Activated T-helper 1 cell treated with Interleukin-2 at 50 U/mL for 16 hours (primary cell): ENCODE data around the gene SEMA3F.

ENCODE experiments used
- DNase-seq: peaks from one replicate; pipeline ENCODE4 v3.0.0-alpha.2; 2020; ENCODE audit warnings: low read depth

SEMA3F gene

DNA sequence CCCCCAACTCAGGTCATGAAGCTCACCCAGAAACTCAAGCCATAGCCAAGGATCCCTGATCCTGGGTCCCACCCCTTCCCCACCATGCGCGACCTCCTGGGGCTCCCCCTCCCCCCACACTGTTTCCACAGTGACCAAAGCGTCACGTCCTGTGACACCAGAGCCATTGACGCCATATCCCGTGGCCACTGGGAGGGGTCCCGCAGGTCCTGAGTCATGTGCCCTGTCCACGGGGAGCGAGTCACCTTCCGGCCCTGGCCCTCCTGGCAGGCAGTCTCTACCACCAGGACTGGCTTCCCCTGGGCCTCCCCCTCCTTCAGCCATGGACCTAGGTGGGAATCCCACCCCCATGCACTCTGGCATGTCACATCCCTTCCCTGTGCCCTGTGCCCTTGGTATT, 15.6 kb downstream of the SEMA3F start:
- DNase-seq, result no peak

DNA sequence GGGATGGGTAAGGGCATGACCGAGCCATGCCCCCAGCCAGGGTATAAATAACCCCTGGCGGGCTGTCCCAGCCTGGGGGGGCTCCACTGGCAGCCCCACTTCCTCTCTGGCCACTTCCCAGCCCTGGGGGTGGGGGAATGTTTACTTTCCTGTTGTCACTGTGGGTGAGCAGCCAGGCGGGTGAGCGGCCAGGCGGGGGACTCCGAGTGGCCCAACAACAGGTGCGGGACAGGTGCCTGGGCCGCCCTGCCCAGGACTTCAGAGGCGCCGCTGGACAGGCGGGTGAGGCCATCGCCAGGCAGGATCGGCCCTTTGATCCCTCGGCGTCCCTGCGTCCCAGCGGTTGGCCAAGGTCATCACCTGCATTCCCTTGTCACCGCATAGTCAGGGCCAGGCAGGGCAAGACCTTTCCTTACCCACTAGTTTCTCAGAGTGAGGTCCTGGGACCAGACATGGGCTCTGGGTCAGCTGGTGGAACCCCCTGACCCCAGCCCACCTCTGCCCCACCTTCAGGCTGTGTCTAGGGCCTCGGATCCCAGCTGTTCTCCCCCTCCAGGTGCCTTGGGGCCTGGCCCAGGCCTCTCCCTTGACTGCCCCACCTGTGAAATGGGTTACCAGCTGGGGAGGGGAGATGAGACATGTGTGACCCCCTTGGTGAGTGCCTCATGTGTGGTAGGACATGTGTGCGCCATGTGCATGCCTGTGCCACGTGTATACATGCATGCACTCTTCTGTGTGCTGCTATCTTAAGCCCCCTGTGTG, 16.6 kb downstream of the SEMA3F start:
- no peak for DNase-seq

DNA sequence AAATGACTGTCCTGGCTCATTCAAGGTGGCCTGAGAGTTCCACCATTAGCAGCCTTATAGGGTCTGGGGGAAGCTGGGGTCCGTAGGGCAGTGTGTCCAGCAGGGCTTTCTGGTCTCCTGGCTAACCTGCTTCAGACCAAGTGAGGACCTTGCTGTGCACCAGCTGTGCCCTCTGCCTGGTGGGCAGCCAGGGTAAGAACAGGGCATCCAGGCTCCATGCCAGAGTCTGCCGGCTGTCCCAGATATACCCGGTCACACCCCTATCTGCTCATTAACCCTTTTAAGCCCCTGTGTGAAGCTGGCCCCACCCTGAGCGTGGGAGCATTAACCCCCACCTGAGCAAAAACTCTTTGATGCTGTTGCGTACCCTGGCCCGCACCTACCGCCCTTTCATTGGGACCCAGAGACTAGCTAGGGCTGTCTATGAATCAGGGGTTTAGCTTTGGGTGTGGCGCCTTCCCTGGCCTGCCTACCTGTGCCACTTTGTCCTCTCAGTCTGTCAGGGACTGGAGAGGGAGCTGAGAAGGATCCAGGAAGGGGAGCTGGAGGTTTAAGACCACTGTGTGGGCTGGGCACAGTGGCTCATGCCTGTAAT, 17.6 kb downstream of the SEMA3F start:
- DNase-seq, result no peak

DNA sequence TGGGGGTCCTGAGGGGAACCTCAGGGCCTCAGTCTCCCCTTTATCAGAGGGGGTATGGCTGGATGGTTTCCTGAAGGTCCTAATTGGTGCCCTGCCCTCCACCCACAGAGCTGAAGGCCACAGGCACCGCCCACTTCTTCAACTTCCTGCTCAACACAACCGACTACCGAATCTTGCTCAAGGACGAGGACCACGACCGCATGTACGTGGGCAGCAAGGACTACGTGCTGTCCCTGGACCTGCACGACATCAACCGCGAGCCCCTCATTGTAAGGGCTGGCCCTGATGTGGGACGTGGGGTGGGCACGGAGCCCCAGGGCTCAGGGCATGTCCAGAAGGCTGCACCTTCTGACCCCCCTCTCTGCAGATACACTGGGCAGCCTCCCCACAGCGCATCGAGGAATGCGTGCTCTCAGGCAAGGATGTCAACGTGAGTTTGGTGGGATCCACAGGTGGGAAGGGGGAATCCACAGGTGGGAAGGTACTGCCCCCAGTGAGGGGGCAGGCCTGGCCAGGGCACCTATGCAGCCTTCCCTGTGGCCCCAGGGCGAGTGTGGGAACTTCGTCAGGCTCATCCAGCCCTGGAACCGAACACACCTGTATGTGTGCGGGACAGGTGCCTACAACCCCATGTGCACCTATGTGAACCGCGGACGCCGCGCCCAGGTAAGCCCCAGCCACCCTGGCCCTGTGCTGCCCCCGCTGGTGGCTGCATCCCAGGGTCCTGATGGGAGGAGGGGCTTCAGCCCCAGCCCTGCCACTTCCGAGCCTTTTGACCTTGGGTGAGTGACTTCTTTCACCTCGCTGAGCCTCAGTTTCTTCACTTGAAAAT, 18.8 kb downstream of the SEMA3F start:
- DNase-seq, result no peak

DNA sequence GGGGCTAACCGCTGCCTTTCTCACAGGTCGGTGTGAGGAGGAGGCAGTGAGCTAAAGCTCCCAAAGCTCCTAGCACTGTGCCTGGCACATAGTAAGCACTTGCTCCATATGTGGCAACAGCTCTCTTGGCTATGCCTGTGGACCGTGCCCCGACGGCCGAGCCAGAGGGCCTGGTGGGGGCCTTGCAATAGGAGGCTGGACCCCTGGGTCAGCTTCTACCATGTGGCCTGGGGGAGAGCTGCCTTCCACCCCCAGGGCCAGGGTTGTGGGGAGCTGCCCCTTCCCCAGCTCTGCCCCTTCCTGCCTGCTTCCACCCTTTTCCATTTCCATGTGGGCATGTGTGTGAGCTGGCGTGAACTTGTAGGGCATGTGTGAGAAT, 19.4 kb downstream of the SEMA3F start:
- DNase-seq, result no peak

DNA sequence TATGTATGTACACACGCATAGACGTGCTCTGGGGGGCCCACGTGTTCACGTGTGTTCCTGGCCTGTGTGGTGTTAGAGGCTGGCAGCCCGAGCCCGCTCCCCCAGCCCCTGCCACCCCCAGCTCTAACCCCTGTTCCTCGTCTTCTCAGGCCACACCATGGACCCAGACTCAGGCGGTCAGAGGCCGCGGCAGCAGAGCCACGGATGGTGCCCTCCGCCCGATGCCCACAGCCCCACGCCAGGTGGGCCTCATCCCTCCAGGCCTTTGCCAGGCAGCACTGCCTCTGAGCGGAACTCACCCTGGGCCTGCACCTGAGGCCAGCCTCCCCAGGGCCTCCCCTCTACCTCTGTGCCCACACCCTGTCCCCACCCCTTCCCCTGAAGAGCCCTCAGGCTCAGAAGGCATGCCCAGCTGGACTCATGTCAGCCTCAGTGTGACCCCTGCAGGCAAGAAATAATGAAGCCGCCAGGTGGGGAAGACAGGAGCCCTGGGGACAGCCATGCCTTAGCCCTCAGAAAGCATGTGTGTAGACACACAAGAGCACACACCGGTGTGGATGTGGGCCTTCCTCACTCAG, 19.9 kb downstream of the SEMA3F start:
- DNase-seq, result no peak

DNA sequence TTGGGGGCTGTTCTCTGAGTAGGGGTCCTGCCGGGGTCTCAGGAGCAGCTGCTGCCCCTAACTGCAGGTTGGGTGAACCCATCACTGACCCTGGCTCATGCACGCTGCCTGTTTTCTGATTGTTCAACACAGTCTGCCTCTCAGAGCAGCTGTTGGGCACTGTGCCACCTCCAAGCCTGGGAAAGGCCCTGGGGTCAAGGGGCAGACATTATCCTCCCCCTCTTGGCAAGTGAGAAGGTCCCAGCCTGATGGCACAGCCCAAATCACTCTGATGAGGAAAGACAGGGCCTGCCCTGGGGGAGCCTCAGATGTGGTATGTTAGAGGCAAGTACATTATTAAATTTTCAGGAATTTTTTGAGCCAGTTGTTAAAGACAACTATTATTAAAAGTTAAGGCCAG, 22.2 kb downstream of the SEMA3F start:
- DNase-seq, result no peak

DNA sequence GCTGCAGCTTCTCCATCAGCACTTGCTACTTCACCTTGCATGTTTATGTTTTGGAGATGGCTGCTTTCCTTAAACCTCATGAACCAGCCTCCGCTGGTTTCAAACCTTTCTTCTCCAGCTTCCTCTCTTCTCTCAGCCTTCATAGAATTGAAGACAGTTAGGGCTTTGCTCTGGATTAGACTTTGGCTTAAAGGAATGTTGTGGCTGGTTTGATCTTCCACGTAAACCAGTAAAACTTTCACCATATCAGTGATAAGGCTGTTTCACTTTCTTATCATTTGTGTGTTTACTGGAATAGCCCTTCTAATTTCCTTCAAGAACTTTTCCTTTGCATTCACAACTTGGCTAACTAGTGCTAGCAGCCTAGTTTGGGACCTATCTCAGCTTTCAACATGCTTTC, 24.6 kb downstream of the SEMA3F start:
- DNase-seq, result no peak

DNA sequence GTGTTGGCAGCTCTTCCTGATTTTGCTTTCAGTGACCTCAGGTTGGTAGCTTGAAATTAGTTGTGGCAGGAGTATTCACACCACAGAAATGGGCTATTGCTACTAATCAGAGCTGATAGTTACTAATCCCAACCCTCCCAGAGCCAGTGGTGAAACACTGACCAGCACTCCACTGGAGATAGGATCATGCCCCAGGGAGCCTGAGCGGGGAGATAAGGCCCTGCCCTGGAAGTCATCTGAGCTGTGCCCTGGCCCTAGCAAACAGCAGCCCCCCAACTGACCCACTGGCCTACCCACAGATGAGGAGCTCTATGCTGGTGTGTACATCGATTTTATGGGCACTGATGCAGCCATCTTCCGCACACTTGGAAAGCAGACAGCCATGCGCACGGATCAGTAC, 26.9 kb downstream of the SEMA3F start:
- DNase-seq, result no peak

DNA sequence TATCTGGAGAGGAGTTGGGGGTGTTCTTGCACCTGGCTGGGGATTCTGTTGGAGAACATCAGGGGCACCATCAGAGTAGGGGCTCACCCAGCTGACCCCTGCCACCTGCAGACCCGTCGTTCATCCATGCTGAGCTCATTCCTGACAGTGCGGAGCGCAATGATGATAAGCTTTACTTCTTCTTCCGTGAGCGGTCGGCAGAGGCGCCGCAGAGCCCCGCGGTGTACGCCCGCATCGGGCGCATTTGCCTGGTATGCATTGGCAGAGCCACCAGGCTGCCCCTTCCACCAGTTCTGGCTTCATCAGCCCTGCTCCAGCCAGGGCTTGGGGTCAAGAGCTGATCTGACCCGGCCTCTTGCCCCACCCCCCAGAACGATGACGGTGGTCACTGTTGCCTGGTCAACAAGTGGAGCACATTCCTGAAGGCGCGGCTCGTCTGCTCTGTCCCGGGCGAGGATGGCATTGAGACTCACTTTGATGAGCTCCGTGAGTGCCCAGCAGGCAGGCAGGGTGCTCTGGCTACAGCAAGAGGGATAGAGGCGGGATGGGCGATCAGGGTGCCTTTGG, 27.5 kb downstream of the SEMA3F start:
- DNase-seq, result no peak

DNA sequence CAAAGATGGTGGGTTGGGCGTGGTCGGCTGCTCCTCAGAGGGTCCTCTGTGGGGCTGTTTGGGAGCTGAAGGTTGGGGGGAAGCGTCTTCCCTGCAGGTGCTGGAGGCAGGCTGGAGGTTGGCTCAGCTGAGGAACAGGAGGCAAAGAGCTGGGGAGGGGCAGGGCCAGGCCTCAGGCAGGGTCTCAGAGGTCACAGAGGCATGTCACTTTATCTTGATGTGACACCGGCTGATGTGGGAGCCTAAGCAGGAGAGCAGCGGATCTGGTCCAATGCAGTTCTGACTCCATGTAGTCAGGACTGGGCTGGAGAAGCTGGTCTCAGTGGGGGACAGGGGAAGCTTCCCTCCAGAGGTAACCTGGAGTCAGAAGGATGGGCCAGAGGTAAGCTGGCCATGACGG, 28.6 kb downstream of the SEMA3F start:
- no peak for DNase-seq

DNA sequence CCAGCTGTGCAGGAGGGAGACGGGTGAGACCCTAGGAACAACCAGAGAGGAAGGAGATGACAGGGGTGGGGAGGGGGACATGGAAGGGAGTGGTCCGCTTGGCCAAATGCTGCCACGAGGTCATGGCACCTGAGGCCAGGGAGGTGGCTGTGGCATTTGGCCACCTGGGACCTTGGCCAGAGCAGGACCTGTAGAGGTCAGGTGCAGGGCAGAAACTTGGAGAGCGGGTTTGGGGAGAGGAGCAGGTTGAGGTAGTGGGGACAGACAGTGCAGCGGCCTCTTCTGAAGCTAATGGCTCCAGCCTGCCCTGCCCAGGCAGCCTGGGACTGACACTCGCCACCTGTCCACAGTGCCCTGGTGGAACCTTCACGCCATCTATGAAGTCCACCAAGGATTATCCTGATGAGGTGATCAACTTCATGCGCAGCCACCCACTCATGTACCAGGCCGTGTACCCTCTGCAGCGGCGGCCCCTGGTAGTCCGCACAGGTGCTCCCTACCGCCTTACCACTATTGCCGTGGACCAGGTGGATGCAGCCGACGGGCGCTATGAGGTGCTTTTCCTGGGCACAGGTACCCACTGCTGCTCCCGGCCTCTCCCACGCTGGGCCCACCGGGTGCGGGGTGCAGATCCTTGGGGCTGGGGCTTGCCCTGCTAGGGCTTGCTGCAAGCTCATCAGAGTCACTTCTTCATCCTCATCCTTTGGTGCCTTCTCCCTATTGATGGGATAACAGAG, 29.3 kb downstream of the SEMA3F start:
- DNase-seq, result no peak

DNA sequence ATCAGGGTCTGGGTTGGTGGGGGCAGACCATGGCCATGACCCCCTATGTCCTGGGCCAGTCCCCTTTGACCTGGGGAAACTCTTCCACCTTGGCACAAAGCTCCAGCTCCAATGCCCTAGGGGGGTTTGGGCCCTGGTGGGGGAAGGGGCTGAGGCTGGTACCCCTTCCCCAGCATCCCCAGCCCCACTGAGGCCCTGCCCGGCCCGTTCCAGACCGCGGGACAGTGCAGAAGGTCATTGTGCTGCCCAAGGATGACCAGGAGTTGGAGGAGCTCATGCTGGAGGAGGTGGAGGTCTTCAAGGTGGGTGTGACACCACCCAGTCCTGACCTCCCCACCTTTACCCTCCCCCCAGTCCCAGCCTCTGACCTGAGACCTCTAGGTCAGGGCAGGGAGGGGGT, 30.1 kb downstream of the SEMA3F start:
- no peak for DNase-seq

DNA sequence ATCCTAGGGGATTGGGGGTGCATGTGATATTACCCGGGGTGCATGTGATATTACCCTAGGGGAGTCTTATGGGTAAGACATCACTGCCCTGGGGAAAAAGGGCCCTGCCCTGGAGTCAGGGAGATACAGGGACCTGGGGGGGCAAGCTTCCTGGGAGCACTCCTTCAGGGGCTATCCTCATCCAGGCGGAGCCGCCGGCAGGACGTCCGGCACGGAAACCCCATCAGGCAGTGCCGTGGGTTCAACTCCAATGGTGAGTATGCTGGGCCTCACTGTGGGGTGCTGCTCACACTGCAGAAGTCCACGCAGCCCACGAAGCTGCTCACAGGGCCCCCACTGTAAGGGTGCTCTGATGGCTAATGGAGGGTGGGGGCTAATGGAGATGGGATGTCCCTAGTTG, 31.0 kb downstream of the SEMA3F start:
- no peak for DNase-seq

DNA sequence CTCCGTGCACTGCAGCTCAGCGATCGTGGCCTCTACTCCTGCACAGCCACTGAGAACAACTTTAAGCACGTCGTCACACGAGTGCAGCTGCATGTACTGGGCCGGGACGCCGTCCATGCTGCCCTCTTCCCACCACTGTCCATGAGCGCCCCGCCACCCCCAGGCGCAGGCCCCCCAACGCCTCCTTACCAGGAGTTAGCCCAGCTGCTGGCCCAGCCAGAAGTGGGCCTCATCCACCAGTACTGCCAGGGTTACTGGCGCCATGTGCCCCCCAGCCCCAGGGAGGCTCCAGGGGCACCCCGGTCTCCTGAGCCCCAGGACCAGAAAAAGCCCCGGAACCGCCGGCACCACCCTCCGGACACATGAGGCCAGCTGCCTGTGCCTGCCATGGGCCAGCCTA, 32.6 kb downstream of the SEMA3F start:
- DNase-seq, result no peak

DNA sequence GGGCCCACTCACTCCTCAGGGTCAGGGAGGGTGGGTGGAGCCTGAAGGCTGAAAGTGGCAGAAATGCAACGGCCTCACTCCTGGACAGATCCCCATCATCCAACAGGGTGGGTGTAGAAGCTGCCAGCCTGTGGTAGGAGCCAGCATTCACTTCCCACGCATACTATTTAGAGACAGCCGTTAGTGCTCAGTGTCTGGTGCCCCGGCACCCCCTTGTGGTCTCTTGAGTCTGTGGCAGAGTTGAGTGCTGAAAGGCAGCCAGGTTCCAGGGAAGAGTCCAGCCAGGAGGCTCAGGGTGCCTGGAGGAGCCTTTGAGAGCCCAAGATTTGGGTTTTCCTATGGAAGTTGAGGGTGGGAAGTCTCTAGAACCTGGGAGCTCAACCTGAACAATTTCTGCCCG, 34.1 kb downstream of the SEMA3F start:
- no peak for DNase-seq

DNA sequence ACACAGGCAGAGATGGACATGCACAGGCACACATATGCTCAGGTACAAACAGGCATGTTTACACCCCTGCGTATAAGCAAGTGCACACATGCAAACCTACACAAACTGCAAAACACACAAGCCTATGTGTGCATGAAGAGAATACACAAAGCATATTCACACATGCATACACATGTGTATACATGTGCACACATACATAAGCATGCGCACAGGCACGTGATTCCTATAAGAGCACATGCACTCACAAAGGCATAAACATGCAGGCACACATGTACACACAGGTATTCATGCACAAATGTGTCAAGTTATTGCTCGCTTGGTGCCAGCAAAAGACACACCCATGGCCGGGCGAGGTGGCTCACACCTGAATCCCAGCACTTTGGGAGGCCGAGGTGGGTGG, 34.9 kb downstream of the SEMA3F start:
- no peak for DNase-seq

DNA sequence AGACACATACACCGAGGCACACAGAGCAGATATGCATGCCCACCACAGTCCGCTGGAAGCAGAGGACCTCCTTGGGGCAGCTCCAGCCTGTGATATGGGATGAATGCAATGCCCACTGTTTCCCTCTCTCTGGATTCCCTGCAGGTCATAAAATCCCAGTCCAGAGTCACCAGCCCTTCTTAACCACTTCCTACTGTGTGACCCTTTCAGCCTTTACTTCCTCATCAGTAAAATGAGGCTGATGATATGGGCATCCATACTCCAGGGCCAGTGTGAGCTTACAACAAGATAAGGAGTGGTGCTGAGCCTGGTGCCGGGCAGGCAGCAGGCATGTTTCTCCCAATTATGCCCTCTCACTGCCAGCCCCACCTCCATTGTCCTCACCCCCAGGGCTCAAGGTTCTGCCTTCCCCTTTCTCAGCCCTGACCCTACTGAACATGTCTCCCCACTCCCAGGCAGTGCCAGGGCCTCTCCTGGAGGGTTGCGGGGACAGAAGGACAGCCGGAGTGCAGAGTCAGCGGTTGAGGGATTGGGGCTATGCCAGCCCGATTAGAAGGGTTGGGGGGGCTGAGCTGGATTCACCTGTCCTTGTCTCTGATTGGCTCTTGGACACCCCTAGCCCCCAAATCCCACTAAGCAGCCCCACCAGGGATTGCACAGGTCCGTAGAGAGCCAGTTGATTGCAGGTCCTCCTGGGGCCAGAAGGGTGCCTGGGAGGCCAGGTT, 36.0 kb downstream of the SEMA3F start, which contains the start of gene GNAT1:
TSS of gene GNAT1 (plus strand) at position 675 of the 725 bp plus-strand sequence. CDS start 116 bp downstream, outside the sequence.
- no peak for DNase-seq

DNA sequence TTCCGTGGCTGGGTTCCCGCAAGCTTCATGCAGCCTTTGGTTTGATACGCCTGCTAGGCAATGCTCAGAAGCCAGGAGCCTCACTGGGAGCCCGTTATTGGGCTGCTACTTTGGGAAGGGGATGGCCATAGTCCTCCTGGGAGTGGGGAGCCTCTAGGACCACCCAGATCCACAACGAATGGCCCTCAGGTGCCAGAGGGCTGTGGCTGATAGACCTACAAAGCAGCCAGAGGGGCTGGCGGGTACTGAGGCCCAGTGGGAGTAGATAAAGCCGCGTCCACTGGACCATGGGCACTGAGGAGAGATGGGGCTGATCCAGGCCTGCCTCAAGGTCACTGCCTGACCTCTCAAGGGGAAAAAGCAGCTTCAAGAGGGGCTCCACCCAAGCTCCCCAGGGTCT, 37.0 kb downstream of the SEMA3F start:
- DNase-seq, result no peak

DNA sequence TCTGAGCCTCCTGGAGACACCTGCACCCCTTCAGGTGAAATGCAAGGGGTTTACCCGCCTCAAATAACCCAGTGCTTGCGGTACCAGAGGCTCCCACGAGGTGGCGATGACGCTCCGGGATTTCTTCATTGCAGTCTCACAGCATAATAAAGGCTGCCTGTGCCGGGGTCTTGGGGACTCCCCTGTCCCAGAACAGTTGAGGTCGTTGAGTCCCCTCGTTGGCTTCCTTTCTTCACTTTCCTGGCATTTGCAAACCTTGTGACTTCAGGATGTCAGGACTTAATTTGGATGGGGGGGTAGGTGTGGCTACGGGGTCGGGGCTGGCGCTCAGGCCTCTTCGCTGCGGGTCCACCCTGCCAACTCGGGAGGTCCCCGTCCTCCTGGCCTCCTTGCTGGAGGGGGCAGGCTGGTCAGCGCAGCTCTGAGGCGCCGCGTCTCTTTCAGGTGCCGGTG, 37.6 kb downstream of the SEMA3F start:
- peak; percentile 68 for DNase-seq

DNA sequence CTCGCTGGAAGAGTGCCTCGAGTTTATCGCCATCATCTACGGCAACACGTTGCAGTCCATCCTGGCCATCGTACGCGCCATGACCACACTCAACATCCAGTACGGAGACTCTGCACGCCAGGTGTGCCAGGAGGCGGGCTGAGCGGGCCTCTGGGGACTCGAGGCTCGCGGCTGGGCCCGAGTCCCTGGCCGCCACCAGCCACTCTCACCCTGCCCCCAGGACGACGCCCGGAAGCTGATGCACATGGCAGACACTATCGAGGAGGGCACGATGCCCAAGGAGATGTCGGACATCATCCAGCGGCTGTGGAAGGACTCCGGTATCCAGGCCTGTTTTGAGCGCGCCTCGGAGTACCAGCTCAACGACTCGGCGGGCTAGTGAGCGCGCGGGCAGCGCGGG, 38.2 kb downstream of the SEMA3F start:
- DNase-seq, result no peak
